Measurements from ENCODE around the gene EHD4.

EHD4 gene

GRCh38 chr15:41933771-41934170 is 38.6 kb downstream of the EHD4 start:
- DNase-seq, result no peak

GRCh38 chr15:41933326-41933725 is 39.0 kb downstream of the EHD4 start:
- no peak for DNase-seq

GRCh38 chr15:41932511-41933289 is 39.7 kb downstream of the EHD4 start:
- DNase-seq, result no peak

GRCh38 chr15:41932101-41932500 is 40.3 kb downstream of the EHD4 start:
- DNase-seq, result no peak

- no peak for DNase-seq
Observed at GRCh38 chr15:41930867-41931222, 41.5 kb downstream of the EHD4 start.

GRCh38 chr15:41930221-41930866 is 42.0 kb downstream of the EHD4 start:
- no peak for DNase-seq

GRCh38 chr15:41928637-41929620 is 43.4 kb downstream of the EHD4 start:
- DNase-seq, result no peak

- no peak for DNase-seq
Observed at GRCh38 chr15:41928100-41928499, 44.3 kb downstream of the EHD4 start.

- DNase-seq, result no peak
Observed at GRCh38 chr15:41927536-41927935, 44.8 kb downstream of the EHD4 start.

- no peak for DNase-seq
Observed at GRCh38 chr15:41926185-41927056, 45.9 kb downstream of the EHD4 start.

- DNase-seq, result no peak
Observed at GRCh38 chr15:41925086-41925608, 47.2 kb downstream of the EHD4 start.

GRCh38 chr15:41923401-41923997 is 48.9 kb downstream of the EHD4 start:
- no peak for DNase-seq

- DNase-seq, result no peak
Observed at GRCh38 chr15:41922353-41922752, 50.0 kb downstream of the EHD4 start.

- DNase-seq, result no peak
Observed at GRCh38 chr15:41921639-41922038, 50.7 kb downstream of the EHD4 start.

GRCh38 chr15:41921167-41921566 is 51.2 kb downstream of the EHD4 start:
- no peak for DNase-seq

GRCh38 chr15:41919954-41920538 is 52.3 kb downstream of the EHD4 start:
- DNase-seq, result no peak

- DNase-seq, result no peak
Observed at GRCh38 chr15:41919201-41919820, 53.0 kb downstream of the EHD4 start.

- no peak for DNase-seq
Observed at GRCh38 chr15:41918506-41919126, 53.7 kb downstream of the EHD4 start.

- DNase-seq, result no peak
Observed at GRCh38 chr15:41917767-41918430, 54.5 kb downstream of the EHD4 start.

All from activated T-cell treated with anti-CD3 and anti-CD28 coated beads, Interleukin-2, amount 50 U/mL, for 1 hour (primary cell).